Measurements from ENCODE around the gene IQGAP3.

IQGAP3 gene

DNA sequence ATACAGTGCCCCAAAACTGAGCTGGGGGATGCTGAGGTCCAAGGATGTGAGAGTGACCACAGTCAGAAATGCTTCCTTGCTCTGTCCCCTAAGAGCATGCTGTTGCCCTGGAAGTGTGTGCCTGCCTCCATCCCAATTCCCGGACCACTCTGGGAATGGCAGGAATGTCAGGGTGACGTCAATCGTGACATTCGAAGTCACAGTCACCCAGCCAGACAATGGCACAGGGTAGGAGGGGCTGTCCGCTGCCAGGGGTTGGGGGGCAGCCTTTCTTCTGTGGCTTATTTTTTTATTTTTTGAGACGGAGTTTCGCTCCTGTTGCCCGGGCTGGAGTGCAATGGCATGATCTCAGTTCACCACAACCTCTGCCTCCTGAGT lies 94.1 kb downstream of the IQGAP3 start:
- DNase-seq = no peak

DNA sequence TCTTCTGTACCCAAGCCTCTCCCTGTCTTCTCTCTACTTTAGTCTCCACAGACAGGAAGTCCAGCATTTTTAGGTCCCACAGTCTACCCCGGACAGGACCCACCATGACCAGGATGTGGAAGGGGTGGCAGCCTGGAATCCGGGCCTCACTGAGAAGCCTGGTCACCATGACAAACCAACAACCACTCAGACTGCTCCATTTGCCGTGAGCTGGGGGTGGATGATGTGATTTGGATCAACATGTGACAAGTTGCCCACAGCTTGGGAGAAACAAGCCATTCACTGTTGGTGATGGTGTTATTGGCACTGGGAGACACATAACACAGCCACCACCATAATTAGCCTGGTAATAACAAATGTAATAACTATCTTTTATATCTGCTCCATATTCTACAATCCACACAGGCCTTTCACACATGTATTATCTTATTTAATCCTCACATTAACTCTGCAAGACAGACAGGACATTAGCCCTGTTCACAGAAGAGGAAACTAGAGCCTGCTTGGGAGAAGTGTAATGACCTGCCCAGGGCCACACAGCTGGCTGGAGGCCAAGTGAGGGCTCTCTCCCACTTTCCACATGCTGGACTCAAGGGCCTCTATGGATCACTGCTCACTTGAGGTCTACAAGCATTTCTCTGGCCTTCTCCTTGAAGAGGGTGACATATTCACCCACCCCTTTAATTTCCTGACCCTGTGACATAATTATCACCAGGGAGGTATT lies 94.7 kb downstream of the IQGAP3 start:
- no peak for DNase-seq

DNA sequence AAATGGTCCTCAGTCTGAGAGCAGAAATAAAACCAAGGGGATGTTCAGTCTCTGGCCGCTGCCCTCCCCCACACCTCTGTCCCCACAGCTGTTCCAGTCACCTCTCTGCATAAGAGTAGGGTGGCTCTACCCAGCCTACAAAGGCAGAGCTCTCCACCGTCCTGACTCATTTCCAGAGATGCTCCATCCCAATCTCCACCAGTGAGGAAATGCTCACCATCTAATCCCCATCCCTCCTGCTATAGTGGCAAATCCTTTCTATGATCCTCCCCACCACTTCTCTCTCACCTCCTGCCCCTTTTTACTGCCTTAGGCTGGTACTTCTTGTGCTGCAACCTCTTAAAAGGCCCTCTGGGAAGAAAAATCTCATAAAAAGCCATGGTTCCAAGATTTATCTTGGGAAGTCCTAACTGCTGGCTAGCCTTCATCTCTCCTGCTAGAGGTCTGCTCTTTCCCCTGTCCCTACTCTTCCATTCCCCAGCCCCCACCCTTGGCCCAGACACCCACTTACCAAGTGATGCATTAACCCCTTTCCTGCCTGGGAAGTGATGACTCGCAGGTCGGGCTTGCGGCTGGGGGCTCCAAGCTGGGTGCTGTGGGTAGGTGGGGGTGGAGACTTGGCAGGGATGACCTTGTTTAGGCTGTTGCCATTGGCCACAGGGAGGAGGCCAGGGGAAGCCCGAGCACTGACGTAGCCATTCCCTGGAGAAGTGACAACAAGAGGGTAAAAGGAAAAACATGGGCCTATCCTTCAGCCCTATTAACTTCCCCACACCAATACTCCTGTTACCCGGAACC lies 95.7 kb downstream of the IQGAP3 start:
- DNase-seq = no peak

DNA sequence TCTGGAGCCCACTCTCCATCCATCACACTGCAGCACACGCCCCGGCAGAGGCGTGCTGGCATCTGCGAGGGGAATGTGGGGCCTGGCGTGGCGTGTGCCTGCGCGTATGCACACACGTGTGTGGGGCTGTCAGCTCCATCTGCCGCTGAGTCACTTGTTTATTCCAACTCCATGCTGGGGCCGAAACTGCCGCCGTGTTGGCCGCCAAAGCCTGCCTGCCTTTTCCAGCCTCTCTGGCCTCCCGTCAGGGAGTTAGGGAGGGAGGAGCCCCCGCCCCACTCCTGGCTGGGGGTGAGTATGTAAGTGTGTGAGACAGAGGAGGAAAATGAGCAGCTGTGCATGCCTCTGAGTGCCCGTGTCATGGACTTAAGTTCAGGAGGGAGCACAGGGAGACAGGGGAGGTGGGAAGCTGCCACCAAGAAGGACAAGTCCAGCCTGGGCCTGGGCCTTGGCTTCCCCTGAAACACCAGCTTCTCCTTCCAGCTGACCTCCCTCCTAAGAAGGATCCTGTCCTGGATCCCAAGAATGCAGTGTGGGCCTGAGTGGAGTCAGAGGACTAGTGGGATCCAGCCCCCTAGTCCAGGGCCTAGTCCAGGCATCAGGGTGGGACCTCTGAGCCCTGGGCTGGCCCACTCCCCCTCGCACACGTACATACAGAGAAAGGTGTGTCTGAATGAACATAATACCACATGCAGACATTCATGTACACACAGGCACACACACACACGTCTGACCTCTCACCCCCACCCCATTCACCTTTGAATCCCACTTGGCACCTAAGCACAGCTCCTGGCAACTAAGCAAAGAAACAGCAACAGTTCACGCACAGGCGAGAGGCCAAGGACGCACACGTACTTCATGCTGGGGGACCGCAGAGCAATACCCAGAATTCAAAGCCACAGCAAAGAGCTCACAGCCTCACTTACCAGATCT lies 96.5 kb downstream of the IQGAP3 start:
- DNase-seq = no peak

All from stimulated activated naive CD4-positive, alpha-beta T cell (primary cell).